K562 (cell line): Measurements from ENCODE around the gene NR2F6. TPM values are rescaled to one million over a fixed set of nuclear protein-coding genes. Genes with fewer than 3 reads are reported as not detected.

ENCODE experiments used
- ATAC-seq: fragments of 200-7000 bp; cut with Tn5 transposase; 3 replicates; pipeline ENCODE4 v1.9.1; 2020; ENCODE audit warnings: moderate library complexity
- BruUV-seq: library from RNA; stranded (reverse); fragments of 400-500 nt; replicated peaks from 2 replicates; lab custom pipeline; 2021; lab: Mats Ljungman, UMichigan
- CTCF ChIA-PET: fragments of 300-600 bp; formaldehyde crosslinking; extraction: SDS; loops from one replicate; lab custom pipeline; 2021; ENCODE audit warnings: low intra/inter-chr PET ratio; lab: Yijun Ruan, JAX
- POLR2A ChIA-PET: fragments of 300-600, 350-650 bp; sonication (Branson Sonifier 250); formaldehyde crosslinking; extraction: SDS; loops from one replicate; lab custom pipeline; 2021; ENCODE audit warnings: antibody characterized with exemption, inconsistent platforms; lab: Yijun Ruan, JAX
- DNase-seq, 4 experiments: peaks; one replicate each; pipeline versions ENCODE4 v3.0.0 to v3.0.0-alpha.2; 2011 to 2018; ENCODE audit warnings: low spot score in 3 of 4, mixed read lengths in 3 of 4; ENCODE audit errors: extremely low read depth in 1 of 4
- FAIRE-seq: peaks from 2 replicates; lab custom pipeline; 2011; peaks lifted over from hg19 to GRCh38; lab: Jason Lieb, UNC
- H2AFZ ChIP-seq: 2 replicates; pipeline ENCODE4 v1.6.0; 2011; ENCODE audit warnings: low read depth, low read length, control low read depth, inconsistent platforms
- H3K27ac ChIP-seq: fragments of 200-600 bp; 3 replicates; pipeline ENCODE4 v1.8.0; 2011; ENCODE audit warnings: low read depth, mild to moderate bottlenecking, control low read depth, inconsistent platforms, low read length, moderate library complexity, mixed read lengths; ENCODE audit errors: extremely low read depth
- H3K27me3 ChIP-seq, 2 experiments: fragments of 300-600 bp in 1 of 2; 2 replicates in 1 of 2; 3 replicates in 1 of 2; pipeline versions ENCODE4 v1.6.0 to v1.8.0; 2011; ENCODE audit warnings: inconsistent platforms in 2 of 2, low read length in 2 of 2, mild to moderate bottlenecking in 1 of 2, mixed read lengths in 1 of 2, moderate library complexity in 1 of 2; ENCODE audit not compliant: control insufficient read depth in 2 of 2, insufficient read depth in 2 of 2
- H3K36me3 ChIP-seq: fragments of 300-600 bp; 3 replicates; pipeline ENCODE4 v1.8.0; 2011; ENCODE audit warnings: mild to moderate bottlenecking, low read length, inconsistent platforms; ENCODE audit not compliant: control insufficient read depth, insufficient read depth
- H3K4me1 ChIP-seq, 2 experiments: fragments of 200-600 bp in 1 of 2; replicated peaks in 1 of 2; 2 replicates in 1 of 2; 3 replicates in 1 of 2; pipeline versions ENCODE4 v1.5.1 to v1.8.0; 2011; ENCODE audit warnings: inconsistent platforms in 2 of 2, low read length in 2 of 2, mild to moderate bottlenecking in 1 of 2, mixed read lengths in 1 of 2, moderate library complexity in 1 of 2; ENCODE audit not compliant: control insufficient read depth in 2 of 2, insufficient read depth in 2 of 2
- H3K4me2 ChIP-seq: 2 replicates; pipeline ENCODE4 v1.6.1; 2011; ENCODE audit warnings: low read length, control low read depth, inconsistent platforms, mixed read lengths; ENCODE audit not compliant: insufficient read depth
- H3K4me3 ChIP-seq: fragments of 200-600 bp; sonication (generic), shearing (Covaris generic); 2 replicates; pipeline ENCODE4 v1.5.1; 2016; ENCODE audit warnings: control low read depth, inconsistent platforms
- H3K79me2 ChIP-seq: fragments of 200-600 bp; 3 replicates; pipeline ENCODE4 v1.8.0; 2011; ENCODE audit warnings: low read length, inconsistent platforms; ENCODE audit not compliant: control insufficient read depth, insufficient read depth
- H3K9ac ChIP-seq, 2 experiments: 2 replicates each; pipeline versions ENCODE4 v1.6.0 to v1.6.1; 2011; ENCODE audit warnings: low read depth in 2 of 2, low read length in 2 of 2, control low read depth in 1 of 2, inconsistent platforms in 1 of 2, mild to moderate bottlenecking in 1 of 2, mixed read lengths in 1 of 2; ENCODE audit not compliant: insufficient read depth in 1 of 2
- H3K9me1 ChIP-seq: one replicate; pipeline ENCODE4 v1.6.0; 2011; ENCODE audit warnings: inconsistent platforms, mild to moderate bottlenecking, low read length, moderate library complexity; ENCODE audit not compliant: control insufficient read depth, insufficient read depth
- H3K9me3 ChIP-seq: replicated peaks from 2 replicates; pipeline ENCODE4 v1.5.1; 2011; ENCODE audit warnings: low read depth, low read length, inconsistent platforms; ENCODE audit not compliant: control insufficient read depth, insufficient read depth
- H4K20me1 ChIP-seq: replicated peaks from 2 replicates; pipeline ENCODE4 v1.6.1; 2011; ENCODE audit warnings: low read length, inconsistent platforms, mixed read lengths; ENCODE audit not compliant: control insufficient read depth, insufficient read depth
- CBX3 ChIP-seq, 2 experiments: IDR thresholded peaks; 1 replicate in 1 of 2; 2 replicates in 1 of 2; pipeline ENCODE4 v1.6.1; 2012; ENCODE audit warnings: inconsistent platforms in 2 of 2, low read length in 2 of 2, borderline replicate concordance in 1 of 2, control low read depth in 1 of 2
- CREM ChIP-seq: IDR thresholded peaks from 2 replicates; pipeline ENCODE4 v1.6.1; 2014; ENCODE audit warnings: antibody characterized with exemption, low read depth
- HNRNPLL ChIP-seq: fragments of 200-400 bp; formaldehyde crosslinking; IDR thresholded peaks from 2 replicates; pipeline ENCODE4 v1.6.1; 2017; ENCODE audit warnings: low read length, low read depth, mild to moderate bottlenecking; ENCODE audit not compliant: poor library complexity, severe bottlenecking
- RB1 ChIP-seq: fragments of 450-650 bp; IDR thresholded peaks from 2 replicates; pipeline ENCODE4 v1.6.1; 2017; ENCODE audit warnings: low read depth, mild to moderate bottlenecking
- STAT5A ChIP-seq: IDR thresholded peaks from 2 replicates; pipeline ENCODE4 v1.6.1; 2012; ENCODE audit warnings: low read length, inconsistent platforms, borderline replicate concordance
- TAL1 ChIP-seq: fragments of 450-650 bp; IDR thresholded peaks from 2 replicates; pipeline ENCODE4 v1.6.1; 2016; ENCODE audit warnings: mild to moderate bottlenecking
- ZFX ChIP-seq: sonication (generic); formaldehyde crosslinking; IDR thresholded peaks from 2 replicates; pipeline ENCODE4 v1.8.0; 2022; ENCODE audit warnings: mild to moderate bottlenecking, missing genetic modification reagents, moderate library complexity
- ZHX1 ChIP-seq: fragments of 150-350 bp; conservative IDR thresholded peaks from 2 replicates; pipeline ENCODE4 v1.6.1; 2014; ENCODE audit warnings: low read length
- ZNF121 ChIP-seq: sonication (generic); formaldehyde crosslinking; conservative IDR thresholded peaks from 2 replicates; pipeline ENCODE4 v1.8.0; 2022; ENCODE audit warnings: missing genetic modification reagents
- ZNF785 ChIP-seq: fragments of 250-450 bp; sonication (Bioruptor Pico); IDR thresholded peaks from 2 replicates; pipeline ENCODE4 v1.4.0; 2020; ENCODE audit warnings: mild to moderate bottlenecking
- WGBS: fragments of 100-300 bp; shearing (Covaris generic); methylation state at CpG from one replicate; pipeline ENCODE4 v1.1.6; 2016; ENCODE audit warnings: low coverage, mixed read lengths; ENCODE audit not compliant: insufficient coverage; ENCODE audit errors: missing lambda C conversion rate; 5-methylcytosine and 5-hydroxymethylcytosine counted together
- in situ Hi-C: fragments of 300-500 bp; cut with MboI; formaldehyde crosslinking; loops from 4 replicates; pipeline ENCODE4 v1.15.0; 2018; ENCODE audit warnings: inconsistent platforms, mixed read lengths
- intact Hi-C: fragments of 100-400 bp; cut with micrococcal nuclease; formaldehyde crosslinking; loops from 2 replicates; pipeline ENCODE4 v1.14.2; 2022
- polyA plus RNA-seq, 8 experiments: library from polyadenylated mRNA; depleted of rRNA in 4 of 8; stranded (reverse) in 5 of 8; unstranded in 3 of 8; fragments of >200 nt; fragmentation: Nextera tagmentation in 2 of 8; fragmentation: Illumina TruSeq in 1 of 8; extraction: Ambion mirVana in 2 of 8; extraction: Trizol in 1 of 8; gene quantifications; 2 replicates each; pipeline versions ENCODE4 v1.2.1 to v1.2.3, GENCODE V29; 2011 to 2014; ENCODE audit warnings: inconsistent platforms in 1 of 8, missing spikeins in 1 of 8
- total RNA-seq, 7 experiments: library from RNA; depleted of rRNA in 6 of 7; stranded (reverse); fragments of >200 nt in 6 of 7; fragmentation: Illumina TruSeq in 2 of 7; extraction: Trizol in 2 of 7; gene quantifications; 2 replicates each; pipeline versions ENCODE4 v1.2.1 to v1.2.3, GENCODE V29; 2011 to 2021; ENCODE audit warnings: low replicate concordance in 1 of 7
- TF ChIP-seq, protein P1 (sequence below): fragments of 450-650 bp; IDR thresholded peaks from 2 replicates; pipeline ENCODE4 v1.6.1; 2018; ENCODE audit not compliant: partially characterized antibody
- TF ChIP-seq, protein P2 (sequence below): fragments of 200-800 bp; sonication (Bioruptor generic); IDR thresholded peaks from 2 replicates; pipeline ENCODE4 v1.6.1; 2017; ENCODE audit warnings: missing genetic modification characterization, missing compliant biosample characterization

The NR2F6 gene
- total and polyA plus RNA-seq, 9 of the 15 experiments (the other 6 are each of a cell fraction or from before 2014, with no cell fraction given): 0.76 to 97.5 (median 18.8) TPM

- peaks cover 24% of the 10 kb centered on the region; the same call in 1 of the 3 replicates for H3K36me3 ChIP-seq
- peaks cover 6% of the 10 kb centered on the region; the same call in 1 of the 2 replicates for H4K20me1 ChIP-seq
- peak overlapping the region; percentile 88 for H3K4me2 ChIP-seq
- no peaks in the 10 kb centered on the region for H3K27me3 ChIP-seq
- H3K9me1 ChIP-seq: peaks cover 3% of the 10 kb centered on the region
- DNase-seq: peak; percentile 85 to 91 (median 88)
- in situ Hi-C loops (no loop called here), intact Hi-C loops (loop anchor here (1.0 to 5.0 kb wide), 3 partner anchors 77 to 510 kb away; no protein-coding TSS in a partner anchor)
- ChIA-PET CTCF (interaction anchor here (0.8 to 2.0 kb wide), 5 partner anchors 22 to 215 kb away, joined by 3 to 23 read pairs (median 8); no protein-coding TSS in a partner anchor), POLR2A (interaction anchor here (0.6 to 2.0 kb wide), 7 partner anchors 11 to 372 kb away, joined by 3 to 12 read pairs (median 3); partner anchors contain the start of genes BABAM1 and HAUS8)
- H3K4me3 ChIP-seq: peak overlapping the region; percentile 51
- H3K9ac ChIP-seq: peak overlapping the region; percentile 65 to 93
- H3K79me2 ChIP-seq: peaks cover 5% of the 10 kb centered on the region; the same call in 2 of the 3 replicates
- H2AFZ ChIP-seq: peak overlapping the region; percentile 97
- peak overlapping the region; percentile 58; the same call in 2 of the 3 replicates for H3K27ac ChIP-seq
- 8% methylated on average over 32 of the region's 45 CpGs for WGBS
- peaks cover 2 to 31% of the 10 kb centered on the region in 2 experiments for H3K4me1 ChIP-seq
- ATAC-seq: peak; percentile 96
- peak; percentile 91 for FAIRE-seq
- BruUV-seq: no TSS peak
- H3K9me3 ChIP-seq: no peaks in the 10 kb centered on the region
- peak in 1 of 2 experiments; percentile 51; a peak in 1 of 3 replicates for TF ChIP-seq CBX3 (IDR thresholded peaks at IDR 0.05; ENCODE audit: borderline replicate concordance in 1 of 2, low read length in 2 of 2)
- no peak for TF ChIP-seq ZNF121 (CRISPR knock-in tag)
- TF ChIP-seq CREM: peak; percentile 50
- TF ChIP-seq ZHX1: no peak
- TF ChIP-seq, protein P1, sequence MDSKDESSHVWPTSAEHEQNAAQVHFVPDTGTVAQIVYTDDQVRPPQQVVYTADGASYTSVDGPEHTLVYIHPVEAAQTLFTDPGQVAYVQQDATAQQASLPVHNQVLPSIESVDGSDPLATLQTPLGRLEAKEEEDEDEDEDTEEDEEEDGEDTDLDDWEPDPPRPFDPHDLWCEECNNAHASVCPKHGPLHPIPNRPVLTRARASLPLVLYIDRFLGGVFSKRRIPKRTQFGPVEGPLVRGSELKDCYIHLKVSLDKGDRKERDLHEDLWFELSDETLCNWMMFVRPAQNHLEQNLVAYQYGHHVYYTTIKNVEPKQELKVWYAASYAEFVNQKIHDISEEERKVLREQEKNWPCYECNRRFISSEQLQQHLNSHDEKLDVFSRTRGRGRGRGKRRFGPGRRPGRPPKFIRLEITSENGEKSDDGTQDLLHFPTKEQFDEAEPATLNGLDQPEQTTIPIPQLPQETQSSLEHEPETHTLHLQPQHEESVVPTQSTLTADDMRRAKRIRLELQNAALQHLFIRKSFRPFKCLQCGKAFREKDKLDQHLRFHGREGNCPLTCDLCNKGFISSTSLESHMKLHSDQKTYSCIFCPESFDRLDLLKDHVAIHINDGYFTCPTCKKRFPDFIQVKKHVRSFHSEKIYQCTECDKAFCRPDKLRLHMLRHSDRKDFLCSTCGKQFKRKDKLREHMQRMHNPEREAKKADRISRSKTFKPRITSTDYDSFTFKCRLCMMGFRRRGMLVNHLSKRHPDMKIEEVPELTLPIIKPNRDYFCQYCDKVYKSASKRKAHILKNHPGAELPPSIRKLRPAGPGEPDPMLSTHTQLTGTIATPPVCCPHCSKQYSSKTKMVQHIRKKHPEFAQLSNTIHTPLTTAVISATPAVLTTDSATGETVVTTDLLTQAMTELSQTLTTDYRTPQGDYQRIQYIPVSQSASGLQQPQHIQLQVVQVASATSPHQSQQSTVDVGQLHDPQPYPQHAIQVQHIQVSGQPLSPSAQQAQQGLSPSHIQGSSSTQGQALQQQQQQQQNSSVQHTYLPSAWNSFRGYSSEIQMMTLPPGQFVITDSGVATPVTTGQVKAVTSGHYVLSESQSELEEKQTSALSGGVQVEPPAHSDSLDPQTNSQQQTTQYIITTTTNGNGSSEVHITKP: peak; percentile 46
- no peak for TF ChIP-seq TAL1
- TF ChIP-seq, protein P2, sequence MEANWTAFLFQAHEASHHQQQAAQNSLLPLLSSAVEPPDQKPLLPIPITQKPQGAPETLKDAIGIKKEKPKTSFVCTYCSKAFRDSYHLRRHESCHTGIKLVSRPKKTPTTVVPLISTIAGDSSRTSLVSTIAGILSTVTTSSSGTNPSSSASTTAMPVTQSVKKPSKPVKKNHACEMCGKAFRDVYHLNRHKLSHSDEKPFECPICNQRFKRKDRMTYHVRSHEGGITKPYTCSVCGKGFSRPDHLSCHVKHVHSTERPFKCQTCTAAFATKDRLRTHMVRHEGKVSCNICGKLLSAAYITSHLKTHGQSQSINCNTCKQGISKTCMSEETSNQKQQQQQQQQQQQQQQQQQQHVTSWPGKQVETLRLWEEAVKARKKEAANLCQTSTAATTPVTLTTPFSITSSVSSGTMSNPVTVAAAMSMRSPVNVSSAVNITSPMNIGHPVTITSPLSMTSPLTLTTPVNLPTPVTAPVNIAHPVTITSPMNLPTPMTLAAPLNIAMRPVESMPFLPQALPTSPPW (CRISPR knock-in tag): no peak
- TF ChIP-seq ZFX (CRISPR knock-in tag): peak; percentile 40
- TF ChIP-seq STAT5A: no peak
- no peak for TF ChIP-seq ZNF785 (CRISPR knock-in tag)
- TF ChIP-seq RB1: peak; percentile 84
- peak; percentile 16 for TF ChIP-seq HNRNPLL
Measured at GRCh38 chr19:17282488-17283125, 36.9 kb upstream of the NR2F6 start.
